GM19328 (cell line): Measurements from ENCODE around the gene SMTNL1.

Source experiments
- ATAC-seq: cut with Tn5 transposase; IDR thresholded peaks from one replicate; pipeline ENCODE4 v1.9.1; 2021; ENCODE audit warnings: mild to moderate bottlenecking, moderate library complexity; ENCODE audit not compliant: unreplicated experiment

SMTNL1 gene

GRCh38 chr11:57586711-57587245 lies 49.4 kb downstream of the SMTNL1 start:
- no peak for ATAC-seq

- no peak for ATAC-seq
Measured at GRCh38 chr11:57588046-57588710, 50.8 kb downstream of the SMTNL1 start.

DNA sequence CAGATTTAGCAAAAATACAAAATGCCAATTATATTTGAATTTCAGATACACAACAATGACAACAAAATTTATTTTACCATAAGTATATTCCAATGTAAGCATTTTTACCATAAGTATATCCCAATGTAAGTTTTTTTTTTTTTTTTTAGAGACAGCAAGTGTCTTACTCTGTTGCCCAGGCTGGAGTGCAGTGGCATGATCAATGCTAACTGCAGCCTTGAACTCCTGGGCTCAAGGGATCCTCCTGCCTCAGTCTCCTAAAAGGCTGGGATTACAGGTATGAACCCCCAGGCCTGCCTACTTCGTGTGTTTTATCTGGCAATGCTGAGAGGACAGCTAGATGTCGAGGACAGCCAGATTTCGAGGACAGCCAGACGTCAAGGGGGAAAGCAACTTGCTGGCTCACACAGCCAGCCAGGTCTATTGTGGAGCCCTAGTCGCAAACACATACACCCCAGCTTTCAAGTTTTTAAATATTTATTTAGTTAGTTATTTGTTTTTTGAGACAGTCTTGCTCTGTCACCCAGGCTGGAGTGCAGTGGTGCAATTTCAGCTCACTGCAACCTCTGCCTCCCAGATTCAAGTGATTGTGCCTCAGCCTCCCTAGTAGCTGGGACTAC lies 59.0 kb downstream of the SMTNL1 start:
- ATAC-seq: no peak

DNA sequence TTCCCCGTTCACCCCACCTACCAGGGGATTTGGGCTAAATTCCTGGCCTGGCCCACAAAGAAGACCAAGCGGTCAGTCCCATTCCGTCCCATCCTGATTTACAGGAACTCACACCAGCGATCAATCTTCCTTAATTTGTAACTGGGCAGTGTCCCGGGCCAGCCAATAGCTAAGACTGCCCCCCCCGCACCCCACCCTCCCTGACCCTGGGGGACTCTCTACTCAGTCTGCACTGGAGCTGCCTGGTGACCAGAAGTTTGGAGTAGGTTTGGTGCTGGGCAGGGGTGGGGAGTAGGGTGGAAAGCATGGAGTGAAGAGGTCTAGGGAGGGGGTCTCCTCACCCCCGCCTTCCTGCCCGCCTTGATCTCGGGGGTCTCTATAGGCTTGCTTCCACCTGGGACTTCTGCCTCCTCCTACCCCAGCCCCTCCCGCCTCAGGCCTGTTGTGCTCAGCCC lies 60.1 kb downstream of the SMTNL1 start, which contains the start of gene SERPING1:
Gene SERPING1 (plus strand): TSS at position 225 of the 455 bp plus-strand sequence. CDS start 586 bp downstream, outside the sequence.
- ATAC-seq: no peak

- ATAC-seq: no peak
Measured at GRCh38 chr11:57597916-57598830, 60.8 kb downstream of the SMTNL1 start.

DNA sequence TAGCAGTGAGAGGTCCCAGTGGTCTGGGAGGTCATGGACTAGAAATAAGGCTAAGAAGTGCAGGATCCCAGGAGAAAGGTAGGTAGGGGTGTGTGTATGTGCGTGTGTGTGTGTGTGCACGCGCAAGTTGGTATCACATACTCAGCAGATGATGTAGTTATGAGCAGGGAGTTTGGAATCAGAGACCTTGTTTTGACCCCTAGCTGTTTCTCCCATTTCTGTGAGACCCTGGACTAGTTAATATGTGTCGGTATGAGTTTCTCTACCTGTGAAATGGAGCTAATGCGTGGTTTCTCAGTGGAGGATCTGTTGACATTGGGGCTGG lies 61.4 kb downstream of the SMTNL1 start:
- ATAC-seq: no peak

DNA sequence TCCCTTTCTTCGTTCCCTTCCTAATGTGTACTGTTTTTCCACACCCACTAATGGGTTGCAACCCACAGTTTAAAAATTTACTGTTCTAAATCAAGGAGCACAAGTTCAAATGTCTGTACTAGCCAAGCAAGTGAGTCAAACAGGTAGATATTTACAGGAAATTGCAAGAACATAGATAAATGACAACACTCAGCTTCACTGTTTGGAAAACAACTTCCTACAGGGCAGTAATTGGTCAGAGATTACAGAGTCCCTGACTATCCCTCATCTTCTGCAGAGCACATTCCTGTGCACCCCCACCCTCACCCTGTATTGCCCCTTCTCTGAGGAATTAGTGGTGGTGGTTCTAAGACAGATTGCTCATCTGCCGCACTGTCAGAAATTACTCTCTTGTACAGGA lies 62.0 kb downstream of the SMTNL1 start:
- no peak for ATAC-seq
